ENCODE results near the gene SPARCL1.

DNA sequence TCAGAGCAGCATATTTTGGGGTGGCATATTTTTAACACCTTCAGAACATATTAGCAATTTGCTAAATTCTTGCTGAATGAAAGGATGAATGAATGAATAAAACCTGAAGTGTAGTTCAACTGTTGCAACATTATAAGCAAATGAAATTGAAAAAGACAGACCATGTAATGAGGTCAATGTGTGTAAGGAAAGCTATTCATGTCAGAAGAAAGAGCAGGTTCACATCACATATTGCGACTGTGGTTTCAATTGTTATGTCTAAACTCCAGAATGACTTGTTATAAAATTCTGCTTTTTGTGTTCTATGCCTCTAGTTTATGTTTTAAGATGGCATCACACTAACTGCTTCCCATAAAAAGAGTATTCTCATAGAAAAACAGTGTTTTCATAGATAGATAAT, 46.2 kb upstream of the SPARCL1 start:
- TF ChIP-seq, protein P1, sequence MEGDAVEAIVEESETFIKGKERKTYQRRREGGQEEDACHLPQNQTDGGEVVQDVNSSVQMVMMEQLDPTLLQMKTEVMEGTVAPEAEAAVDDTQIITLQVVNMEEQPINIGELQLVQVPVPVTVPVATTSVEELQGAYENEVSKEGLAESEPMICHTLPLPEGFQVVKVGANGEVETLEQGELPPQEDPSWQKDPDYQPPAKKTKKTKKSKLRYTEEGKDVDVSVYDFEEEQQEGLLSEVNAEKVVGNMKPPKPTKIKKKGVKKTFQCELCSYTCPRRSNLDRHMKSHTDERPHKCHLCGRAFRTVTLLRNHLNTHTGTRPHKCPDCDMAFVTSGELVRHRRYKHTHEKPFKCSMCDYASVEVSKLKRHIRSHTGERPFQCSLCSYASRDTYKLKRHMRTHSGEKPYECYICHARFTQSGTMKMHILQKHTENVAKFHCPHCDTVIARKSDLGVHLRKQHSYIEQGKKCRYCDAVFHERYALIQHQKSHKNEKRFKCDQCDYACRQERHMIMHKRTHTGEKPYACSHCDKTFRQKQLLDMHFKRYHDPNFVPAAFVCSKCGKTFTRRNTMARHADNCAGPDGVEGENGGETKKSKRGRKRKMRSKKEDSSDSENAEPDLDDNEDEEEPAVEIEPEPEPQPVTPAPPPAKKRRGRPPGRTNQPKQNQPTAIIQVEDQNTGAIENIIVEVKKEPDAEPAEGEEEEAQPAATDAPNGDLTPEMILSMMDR (IDR thresholded peaks at IDR 0.05; ENCODE audit: low read depth, low read length, poor library complexity, severe bottlenecking) = no peak
- TF ChIP-seq EZH2phosphoT487 (IDR thresholded peaks at IDR 0.05; ENCODE audit: borderline replicate concordance, low read length) = no peak

Data from DOHH2 (cell line).